Stimulated activated CD8-positive, alpha-beta memory T cell treated with anti-CD3 and anti-CD28 coated beads, Interleukin-7, amount 100 ng/mL, for 24 hours (primary cell): ENCODE measurements around the gene CELA1.

Source experiments
- DNase-seq: peaks from one replicate; pipeline ENCODE4 v3.0.0-alpha.2; 2020; ENCODE audit warnings: low read depth

CELA1 gene

GRCh38 chr12:51374856-51375255 is 28.4 kb upstream of the CELA1 start:
- DNase-seq = no peak

DNA sequence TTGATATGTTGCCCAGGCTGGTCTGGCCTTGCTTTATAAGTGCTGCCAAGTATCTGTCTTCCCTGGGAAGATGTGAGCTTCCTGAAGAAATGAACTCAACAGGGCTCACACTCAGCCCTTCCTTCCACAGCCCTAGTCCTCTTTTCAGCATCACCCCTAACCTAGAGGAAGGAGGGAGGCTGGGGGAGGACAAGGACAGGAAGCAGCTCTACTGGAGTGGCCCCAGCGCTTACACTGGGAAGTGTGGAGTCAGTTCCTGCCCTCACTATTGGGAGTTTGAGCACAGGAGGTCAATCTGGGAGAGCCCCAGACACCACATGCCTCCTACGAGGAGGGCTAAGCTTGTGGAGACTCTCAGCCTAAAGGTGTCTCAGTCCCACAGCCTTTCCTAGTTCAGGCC is 27.9 kb upstream of the CELA1 start:
- no peak for DNase-seq

GRCh38 chr12:51373187-51373586 is 26.7 kb upstream of the CELA1 start:
- DNase-seq = no peak

GRCh38 chr12:51372021-51372420 is 25.5 kb upstream of the CELA1 start:
- DNase-seq = no peak

DNA sequence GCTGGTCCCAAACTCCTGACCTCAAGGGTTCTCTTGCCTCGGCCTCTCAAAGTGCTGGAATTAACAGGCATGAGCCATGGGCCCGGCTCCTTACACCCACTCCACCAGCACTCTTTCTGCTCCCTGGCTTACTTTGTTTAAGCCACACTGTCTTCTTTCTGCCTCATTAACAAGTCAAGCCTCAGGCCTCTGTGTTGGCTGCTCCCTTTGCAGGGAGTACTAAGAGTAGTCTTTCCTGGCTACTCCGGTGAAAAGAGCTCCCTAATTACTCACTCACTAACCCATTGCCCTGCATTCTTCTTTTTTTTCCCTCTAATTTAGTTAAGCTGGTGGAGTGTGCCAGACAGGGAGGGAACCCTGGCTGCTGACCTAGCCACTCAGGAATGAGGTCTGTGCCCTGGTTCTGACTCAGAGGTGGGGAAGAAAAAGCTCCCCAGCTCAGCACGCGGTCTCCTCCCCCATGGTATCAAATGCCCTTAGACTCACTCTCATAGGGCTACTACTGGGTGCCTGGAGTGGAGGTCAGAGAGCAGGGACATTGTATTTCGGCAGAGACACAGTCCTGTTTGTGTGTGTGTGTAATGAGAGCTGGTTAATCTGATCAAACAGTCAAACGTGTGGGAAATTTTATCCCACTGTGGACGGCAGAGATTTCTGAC is 24.9 kb upstream of the CELA1 start:
- no peak for DNase-seq

DNA sequence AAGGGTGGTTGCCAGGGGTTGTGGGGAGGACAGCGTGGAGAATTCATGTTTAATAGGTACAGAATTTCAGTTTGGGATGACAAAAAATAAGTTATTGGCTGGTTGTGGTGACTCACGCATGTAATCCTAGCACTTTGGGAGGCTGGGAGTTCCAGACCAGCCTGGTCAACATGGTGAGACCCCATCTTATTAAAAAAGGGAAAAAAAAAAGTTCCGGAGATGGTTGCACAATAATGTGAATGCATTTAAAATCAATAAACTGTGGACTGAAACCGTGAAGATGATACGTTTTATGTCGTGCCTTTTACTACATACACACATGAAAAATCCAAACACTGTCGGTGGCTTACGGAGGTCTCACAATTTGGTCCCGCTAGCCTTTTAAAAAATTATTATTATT is 24.2 kb upstream of the CELA1 start:
- DNase-seq = no peak

DNA sequence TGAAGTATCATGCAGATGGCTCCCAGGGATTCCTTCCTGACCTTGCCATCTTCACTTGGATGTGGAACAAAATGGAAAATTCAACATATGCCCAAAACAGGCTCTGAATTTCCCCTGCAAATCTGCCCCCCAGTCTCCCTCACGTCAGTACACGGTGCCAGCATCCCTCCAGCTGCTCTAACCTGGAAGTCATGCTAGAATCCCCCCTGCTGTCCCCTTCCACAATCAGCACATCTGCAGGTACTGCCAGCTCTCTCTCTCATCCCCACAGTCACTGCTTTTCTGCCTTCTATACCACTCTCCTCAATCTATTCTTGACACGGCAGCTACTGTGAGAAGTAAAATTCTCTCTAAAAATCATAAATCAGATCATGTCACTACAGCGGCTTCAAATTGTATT is 23.1 kb upstream of the CELA1 start:
- no peak for DNase-seq

- peak; percentile 64 for DNase-seq
Measured at GRCh38 chr12:51368640-51369517, 22.4 kb upstream of the CELA1 start.

GRCh38 chr12:51365276-51365675 is 18.8 kb upstream of the CELA1 start:
- no peak for DNase-seq

GRCh38 chr12:51364001-51364400 is 17.5 kb upstream of the CELA1 start:
- DNase-seq = no peak

DNA sequence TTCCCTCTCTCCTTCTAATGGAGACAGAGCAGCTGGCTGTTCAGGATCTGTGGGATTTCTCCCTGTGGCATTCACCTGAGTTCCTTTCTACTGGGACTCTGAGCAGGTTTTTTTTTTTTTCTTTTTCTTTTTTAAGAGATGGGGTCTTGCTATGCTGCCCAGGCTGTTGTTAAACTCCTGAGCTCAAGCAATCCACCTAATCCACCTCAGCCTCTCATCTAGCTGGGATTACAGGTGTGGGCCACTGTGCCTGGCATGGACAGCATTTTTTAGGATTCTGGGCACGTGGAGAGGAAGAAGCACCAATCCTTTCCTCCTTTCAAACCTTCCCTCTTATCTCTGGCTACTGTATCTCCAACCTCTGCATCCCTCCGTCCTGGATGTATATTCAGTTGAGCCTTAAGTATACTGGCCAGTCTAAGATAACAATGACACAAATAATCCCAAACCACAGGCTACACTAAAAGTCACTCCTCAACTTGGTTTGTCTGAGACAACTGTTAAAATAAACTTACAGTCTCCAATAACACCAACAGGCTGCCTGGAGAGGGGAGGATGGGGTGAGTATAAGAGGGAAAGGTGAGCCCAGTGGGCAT is 16.4 kb upstream of the CELA1 start:
- DNase-seq = no peak

DNA sequence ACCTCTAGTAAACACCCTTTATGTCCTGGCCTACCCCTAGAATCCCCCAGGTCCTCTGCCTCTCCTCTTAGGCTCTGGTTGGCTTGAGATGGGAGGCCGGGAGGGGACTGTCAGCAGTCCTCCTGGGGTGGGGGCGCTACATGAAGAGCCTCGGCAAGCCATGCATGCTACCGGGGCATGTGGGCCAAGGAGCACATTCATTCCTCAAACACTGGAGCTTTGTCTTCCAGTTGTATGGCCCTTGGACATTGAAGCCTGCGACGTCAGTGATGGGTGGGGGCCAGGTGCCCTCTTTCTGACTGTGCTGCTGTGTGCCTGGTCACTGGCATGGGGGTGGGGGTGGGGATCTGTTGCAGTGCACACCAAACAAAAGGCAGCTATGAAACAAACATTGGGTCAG is 15.8 kb upstream of the CELA1 start:
- no peak for DNase-seq

DNA sequence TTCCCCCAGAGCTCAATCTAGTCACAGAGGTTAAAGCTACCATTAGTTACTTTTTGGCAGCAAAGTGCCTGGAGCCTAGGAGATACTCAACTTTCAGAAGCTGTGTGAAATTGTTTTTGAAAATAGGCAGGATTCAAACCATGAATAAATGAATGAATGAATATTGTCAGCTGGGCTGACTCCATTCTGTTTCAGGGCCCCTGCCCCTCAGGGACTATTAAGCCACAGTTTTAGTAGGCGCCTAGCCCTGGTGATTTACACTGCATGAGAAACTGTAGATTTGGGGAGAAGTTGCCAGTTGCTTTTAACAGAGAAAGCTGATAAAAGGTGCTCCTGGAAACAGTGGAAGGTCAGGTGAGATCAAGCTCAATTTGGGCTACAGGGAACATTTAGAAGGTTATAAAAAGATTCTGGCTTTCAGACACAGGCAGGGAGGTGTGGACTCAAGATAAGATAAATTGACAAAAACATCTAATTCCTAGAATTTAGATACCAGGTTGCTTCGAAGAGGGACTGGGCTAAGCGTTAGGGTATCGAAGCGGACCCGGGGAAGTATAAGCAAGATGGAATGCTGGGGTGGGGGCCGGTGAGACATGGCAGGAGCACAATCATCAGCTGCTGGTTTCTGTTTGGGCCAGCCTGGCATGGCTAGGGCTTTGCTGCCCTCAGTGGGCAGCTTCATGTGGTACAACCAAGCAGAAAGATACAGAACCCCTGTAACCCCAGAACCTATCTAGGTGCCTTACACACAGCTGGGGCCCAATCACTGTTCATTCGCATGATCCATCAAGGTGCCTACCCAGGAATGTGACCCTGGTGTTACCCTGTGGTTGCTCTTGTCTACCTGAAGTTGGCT is 14.9 kb upstream of the CELA1 start:
- no peak for DNase-seq

- no peak for DNase-seq
Measured at GRCh38 chr12:51360315-51360714, 13.8 kb upstream of the CELA1 start.

DNA sequence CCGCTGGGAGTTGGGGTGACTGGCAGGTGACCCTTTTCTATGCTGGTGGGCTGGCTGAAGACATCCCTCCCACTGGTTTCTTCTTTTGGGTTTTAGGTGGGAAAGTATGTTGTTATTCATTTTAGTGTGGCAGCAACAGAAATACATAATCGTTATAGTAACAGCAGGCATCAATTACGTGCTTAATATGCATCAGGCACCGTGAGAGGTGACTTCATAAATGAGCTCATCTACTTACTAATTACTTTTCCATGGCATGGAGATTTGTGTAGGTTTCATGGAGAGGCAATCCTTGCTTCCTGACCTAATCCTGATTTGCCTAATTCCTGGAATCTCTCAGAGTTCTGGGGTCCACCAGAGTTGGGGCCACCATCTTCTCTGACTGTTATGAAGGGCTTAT is 13.4 kb upstream of the CELA1 start:
- DNase-seq = no peak

- DNase-seq = no peak
Measured at GRCh38 chr12:51358496-51358895, 12.0 kb upstream of the CELA1 start.

DNA sequence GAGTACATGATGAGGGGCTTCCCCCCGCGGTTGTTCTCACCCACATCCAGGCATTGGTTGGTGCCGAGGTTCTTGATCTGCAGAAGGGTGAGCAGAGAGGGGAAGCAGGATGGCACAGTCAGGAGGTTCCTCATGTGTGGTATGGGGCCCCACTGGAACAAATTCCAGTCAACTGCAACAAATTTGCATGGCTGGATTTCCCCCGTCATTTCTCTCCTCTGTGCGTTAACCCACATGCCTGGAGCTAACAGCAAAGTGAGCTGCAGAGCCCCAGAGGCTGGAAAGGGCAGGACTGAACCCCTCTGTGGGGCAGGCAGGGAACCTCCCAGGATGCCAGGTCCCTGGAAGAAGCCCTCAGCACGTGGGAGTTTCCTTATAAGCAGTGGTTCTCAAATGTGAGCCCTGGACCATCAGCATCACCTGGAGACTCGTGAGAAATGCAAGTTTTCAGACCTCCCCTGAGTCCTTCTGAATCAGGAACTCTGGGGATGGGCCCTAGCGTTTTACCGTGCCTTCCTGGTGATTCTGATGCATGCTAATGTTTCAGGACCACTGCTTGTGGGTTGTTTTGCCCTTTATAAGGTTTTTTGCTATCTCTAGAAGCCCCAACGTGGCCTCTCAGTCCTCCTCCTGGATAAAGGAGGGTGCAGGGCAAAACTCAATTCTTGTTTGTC is 11.0 kb upstream of the CELA1 start:
- no peak for DNase-seq

DNA sequence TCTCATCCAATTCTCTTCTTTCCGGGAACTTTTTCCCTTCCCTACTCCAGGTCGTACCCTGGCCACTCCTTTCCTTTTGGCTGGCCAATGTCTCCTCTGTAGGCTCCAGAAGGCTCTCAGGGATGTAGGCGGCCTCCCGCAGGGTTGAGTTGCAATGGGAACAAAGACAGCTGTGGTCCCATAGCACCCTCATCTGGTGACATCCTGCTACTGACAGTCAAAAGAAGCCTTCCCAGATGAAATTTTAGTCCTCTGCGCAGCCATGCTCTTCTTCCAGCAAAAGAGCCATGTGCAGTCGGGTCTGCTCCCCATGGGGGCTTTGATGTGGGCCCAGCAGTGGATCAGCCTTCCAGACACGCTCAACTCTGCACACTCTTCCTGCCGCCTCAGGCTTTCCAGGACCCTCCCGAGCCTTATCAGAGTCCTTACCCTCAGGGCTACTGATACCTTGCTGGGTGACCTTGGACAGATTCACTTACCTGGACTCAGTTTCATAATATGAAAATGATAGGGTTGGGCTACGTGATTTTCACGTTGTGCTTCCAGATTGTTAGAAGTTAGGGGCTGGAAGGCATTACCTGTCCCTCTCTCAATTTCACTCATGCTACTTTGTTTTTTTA is 5.5 kb upstream of the CELA1 start:
- no peak for DNase-seq

DNA sequence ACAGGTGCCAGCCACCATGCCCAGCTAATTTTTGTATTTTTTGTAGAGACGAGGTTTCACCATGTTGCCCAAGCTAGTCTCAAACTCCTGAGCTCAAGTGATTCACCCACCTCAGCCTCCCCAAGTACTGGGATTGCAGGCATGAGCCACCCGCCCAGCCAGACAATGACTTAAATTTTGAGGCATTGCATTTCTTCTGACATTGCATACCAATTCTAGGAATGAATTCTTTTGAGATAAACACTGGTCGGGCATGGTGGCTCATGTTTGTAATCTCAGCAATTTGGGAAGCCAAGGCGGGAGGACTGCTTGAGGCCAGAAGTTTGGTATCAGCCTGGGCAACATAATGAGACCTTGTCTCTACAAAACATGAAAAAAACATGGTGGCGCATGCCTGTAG is 2.5 kb upstream of the CELA1 start:
- DNase-seq = no peak

DNA sequence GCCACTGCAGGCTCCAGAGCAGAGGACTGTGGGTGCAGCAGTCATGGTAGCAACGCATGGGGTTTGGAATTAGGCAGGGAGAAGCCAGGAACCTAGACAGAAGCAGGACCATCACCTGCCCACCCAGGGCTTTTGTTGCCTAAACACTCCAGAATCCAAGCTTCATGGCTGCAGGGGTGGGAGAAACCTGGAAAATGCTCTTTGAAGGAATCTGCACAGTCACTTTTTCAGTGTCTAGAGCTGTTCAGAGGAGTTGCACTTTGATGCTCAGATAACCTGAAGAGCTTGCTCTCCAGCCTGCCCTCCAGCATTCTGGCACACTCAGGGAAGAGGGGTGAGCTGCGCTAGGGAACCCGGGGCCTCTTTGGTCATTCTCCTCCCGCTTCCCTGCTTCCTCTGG is 1.6 kb upstream of the CELA1 start:
- DNase-seq = no peak

DNA sequence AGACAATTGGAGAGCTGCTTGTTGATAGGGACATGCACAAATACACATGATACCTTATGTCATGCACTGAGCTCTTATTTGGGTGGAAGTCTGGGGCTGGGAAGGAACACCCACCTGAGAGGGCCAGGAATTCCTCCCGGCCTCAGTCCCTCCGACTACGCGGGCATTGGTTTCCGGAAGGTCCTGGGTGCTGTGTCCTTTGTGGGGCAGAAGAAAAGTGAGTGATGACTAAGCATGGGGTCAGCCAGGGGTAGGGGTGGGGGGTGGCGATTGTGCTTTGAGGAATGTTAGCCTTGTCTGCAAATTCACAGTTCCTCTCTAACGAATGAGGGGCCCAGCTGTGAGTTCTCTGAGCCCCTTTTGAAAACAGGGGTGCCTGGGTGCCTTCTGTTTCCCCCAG is 798 bp downstream of the CELA1 start:
- no peak for DNase-seq
